Measurements from ENCODE around the gene ATP1B3.
"Not testable (repeated sequence)": the region's sequence is repeated elsewhere in the genome, so short reads cannot be mapped to it uniquely, and the experiment has no call there.

ATP1B3 gene

DNA sequence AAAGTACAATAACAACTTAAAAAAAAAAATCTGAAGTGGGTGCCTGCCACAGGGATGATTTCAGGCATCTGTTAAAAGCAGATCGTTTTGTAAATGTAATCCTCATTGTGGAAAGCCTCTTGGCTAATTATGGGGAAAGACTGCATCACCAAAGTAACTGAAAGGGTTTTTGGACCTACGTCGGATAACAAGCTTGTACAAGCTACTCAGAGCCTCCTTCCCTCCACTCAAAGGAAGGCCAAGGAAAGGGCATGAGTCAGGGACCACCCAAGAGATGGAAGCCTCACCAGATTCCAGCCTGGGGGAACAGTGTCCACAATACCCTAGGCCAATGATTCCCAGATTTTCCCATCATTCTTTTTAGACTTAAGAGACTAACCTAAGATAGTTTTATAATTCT lies 84.3 kb downstream of the ATP1B3 start:
- TF ChIP-seq, protein P1, sequence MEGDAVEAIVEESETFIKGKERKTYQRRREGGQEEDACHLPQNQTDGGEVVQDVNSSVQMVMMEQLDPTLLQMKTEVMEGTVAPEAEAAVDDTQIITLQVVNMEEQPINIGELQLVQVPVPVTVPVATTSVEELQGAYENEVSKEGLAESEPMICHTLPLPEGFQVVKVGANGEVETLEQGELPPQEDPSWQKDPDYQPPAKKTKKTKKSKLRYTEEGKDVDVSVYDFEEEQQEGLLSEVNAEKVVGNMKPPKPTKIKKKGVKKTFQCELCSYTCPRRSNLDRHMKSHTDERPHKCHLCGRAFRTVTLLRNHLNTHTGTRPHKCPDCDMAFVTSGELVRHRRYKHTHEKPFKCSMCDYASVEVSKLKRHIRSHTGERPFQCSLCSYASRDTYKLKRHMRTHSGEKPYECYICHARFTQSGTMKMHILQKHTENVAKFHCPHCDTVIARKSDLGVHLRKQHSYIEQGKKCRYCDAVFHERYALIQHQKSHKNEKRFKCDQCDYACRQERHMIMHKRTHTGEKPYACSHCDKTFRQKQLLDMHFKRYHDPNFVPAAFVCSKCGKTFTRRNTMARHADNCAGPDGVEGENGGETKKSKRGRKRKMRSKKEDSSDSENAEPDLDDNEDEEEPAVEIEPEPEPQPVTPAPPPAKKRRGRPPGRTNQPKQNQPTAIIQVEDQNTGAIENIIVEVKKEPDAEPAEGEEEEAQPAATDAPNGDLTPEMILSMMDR (IDR thresholded peaks at IDR 0.05; ENCODE audit: low read depth, low read length, missing control alignments): no peak
- in situ Hi-C loops (cut with HindIII; ENCODE audit: low sequenced_read_pairs): no loop called here
- DNase-seq (ENCODE audit: low read depth): no peak
- H3K4me3 ChIP-seq (ENCODE audit: low read depth, low read length): no peak overlapping the region

DNA sequence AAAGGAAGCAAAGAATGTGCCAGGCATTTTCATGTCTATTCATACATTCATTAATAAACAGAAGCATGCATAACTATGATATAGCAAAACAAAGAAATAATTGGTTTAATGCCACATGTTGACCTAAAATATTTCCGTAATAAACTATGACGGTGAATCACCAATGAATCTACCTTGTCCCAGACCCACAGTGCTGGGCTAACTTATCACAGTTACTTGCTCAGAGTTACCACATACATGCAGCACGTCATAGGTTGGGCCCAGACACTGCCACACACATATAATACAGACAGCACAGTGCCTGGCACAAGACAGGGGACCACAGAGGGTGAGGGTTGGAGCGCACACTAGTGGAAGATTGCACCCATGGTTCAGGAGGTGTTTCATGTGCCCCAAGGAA lies 86.9 kb downstream of the ATP1B3 start:
- TF ChIP-seq, protein P1 (IDR thresholded peaks at IDR 0.05; ENCODE audit: low read depth, low read length, missing control alignments): no peak
- no peak overlapping the region for H3K4me3 ChIP-seq (ENCODE audit: low read depth, low read length)
- DNase-seq (ENCODE audit: low read depth): no peak
- in situ Hi-C loops (cut with HindIII; ENCODE audit: low sequenced_read_pairs): no loop called here

DNA sequence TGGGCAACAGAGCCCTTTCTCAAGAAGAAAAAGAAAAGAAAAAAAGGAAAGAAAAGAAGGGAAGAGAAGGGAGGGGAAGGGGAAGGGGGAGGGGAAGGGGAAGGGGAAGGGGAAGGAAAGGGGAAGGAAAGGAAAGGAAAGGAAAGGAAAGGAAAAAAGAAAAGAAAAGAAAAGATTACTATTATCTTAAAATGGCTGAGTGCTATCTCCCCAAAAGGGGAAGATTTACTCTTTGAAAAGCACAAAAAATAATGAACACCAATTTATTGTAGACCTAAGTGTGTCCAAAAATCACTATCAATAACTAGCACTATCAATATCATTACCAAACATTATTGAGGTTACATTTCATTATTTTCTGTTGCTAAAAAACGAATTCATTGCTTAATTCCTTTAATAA lies 89.0 kb downstream of the ATP1B3 start:
- DNase-seq (ENCODE audit: low read depth): no peak
- in situ Hi-C loops (cut with HindIII; ENCODE audit: low sequenced_read_pairs): no loop called here
- no peak overlapping the region for H3K4me3 ChIP-seq (ENCODE audit: low read depth, low read length)
- TF ChIP-seq, protein P1 (IDR thresholded peaks at IDR 0.05; ENCODE audit: low read depth, low read length, missing control alignments): no peak

DNA sequence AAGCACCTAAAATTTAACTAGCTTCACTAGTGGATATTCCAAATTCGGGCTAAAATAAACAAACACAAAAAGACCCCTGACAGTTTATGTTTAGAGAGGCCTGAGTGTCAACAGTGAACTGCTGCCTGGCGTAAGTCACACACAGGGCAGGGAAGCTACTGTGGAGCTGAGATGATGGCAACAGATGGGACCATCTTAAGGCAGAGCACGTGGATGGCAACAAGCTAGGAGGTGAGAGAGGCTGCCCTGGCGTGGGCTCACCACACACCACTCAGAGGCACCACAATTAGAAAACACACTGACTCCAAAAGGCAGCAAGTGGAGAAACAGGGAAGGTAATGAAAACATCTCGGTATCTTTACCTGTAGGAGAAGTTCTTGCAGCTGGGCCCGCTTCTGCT lies 93.3 kb downstream of the ATP1B3 start:
- H3K4me3 ChIP-seq (ENCODE audit: low read depth, low read length): no peak overlapping the region
- in situ Hi-C loops (cut with HindIII; ENCODE audit: low sequenced_read_pairs): no loop called here
- no peak for DNase-seq (ENCODE audit: low read depth)
- TF ChIP-seq, protein P1 (IDR thresholded peaks at IDR 0.05; ENCODE audit: low read depth, low read length, missing control alignments): no peak

DNA sequence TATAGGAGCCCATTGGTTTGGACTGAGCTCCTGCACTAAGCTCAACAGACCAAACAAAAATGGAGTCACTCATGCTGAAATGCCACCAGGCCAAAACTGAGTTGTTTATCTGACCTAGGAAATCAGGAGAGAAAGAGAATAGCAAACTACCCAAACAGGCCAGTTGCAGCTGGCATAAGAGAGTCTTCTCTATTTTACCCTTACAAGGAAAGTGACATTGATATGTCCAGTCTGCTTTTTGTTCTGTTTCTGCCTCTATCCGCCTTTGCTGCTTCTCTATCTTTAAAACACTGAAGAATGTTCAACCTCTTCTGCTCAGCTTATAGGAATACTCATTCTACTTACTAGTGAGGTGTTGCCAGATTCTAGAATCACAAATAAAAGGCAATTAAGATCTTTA lies 95.1 kb downstream of the ATP1B3 start:
- TF ChIP-seq, protein P1 (IDR thresholded peaks at IDR 0.05; ENCODE audit: low read depth, low read length, missing control alignments): no peak
- no peak for DNase-seq (ENCODE audit: low read depth)
- H3K4me3 ChIP-seq (ENCODE audit: low read depth, low read length): no peak overlapping the region
- in situ Hi-C loops (cut with HindIII; ENCODE audit: low sequenced_read_pairs): no loop called here

DNA sequence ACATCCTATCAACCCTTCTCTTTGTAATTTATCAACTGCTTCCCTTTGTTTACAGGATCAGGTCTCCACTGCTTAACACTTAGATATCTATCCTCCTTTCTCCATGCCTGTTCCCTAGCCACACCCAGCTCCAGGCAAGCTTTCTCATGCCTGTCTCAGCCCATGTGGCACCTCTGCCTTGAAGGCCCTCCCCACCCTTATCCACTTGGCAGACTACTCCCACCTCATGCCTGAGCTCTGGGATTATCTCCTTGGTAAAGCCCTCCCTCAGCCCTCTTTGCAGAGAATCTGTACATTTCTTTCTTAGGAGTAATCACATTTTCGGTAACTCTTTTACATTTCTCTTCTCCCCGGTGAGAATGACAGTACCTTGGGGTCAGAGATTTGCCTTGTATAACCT lies 96.0 kb downstream of the ATP1B3 start:
- no peak overlapping the region for H3K4me3 ChIP-seq (ENCODE audit: low read depth, low read length)
- in situ Hi-C loops (cut with HindIII; ENCODE audit: low sequenced_read_pairs): no loop called here
- TF ChIP-seq, protein P1 (IDR thresholded peaks at IDR 0.05; ENCODE audit: low read depth, low read length, missing control alignments): no peak
- DNase-seq (ENCODE audit: low read depth): no peak

DNA sequence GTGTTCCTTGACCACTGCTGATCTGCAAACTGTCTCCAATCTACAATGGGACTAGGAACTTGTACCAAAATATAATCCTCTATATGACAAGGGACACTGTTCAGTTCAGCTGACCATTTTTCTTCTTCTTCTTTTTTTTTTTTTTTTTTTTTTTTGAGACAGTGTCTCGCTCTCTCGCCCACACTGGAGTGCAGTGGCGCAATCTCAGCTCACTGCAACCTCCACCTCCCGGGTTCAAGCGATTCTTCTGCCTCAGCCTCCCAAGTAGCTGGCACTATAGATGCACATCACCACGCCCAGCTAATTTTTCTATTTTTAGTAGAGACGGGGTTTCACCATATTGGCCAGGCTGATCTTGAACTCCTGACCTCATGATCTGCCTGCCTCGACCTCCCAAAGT lies 98.3 kb downstream of the ATP1B3 start:
- in situ Hi-C loops (cut with HindIII; ENCODE audit: low sequenced_read_pairs); H3K4me3 ChIP-seq (ENCODE audit: low read depth, low read length); DNase-seq (ENCODE audit: low read depth): not testable (repeated sequence)

All from astrocyte of the cerebellum (primary cell).